Right atrium auricular region (tissue), 2 donors: ENCODE results near the gene ZNF280C. TPM values are rescaled to one million over a fixed set of nuclear protein-coding genes. Genes with fewer than 3 reads are reported as not detected.

Experiments used
- DNase-seq: peaks from one replicate; pipeline ENCODE4 v3.0.0-alpha.2; 2019; ENCODE audit warnings: low spot score
- H3K27ac ChIP-seq, 2 donors: fragments of 200-600 bp; sonication (generic); 1 replicate in 1 of 2; 2 replicates in 1 of 2; pipeline ENCODE4 v1.5.1; 2016 to 2019
- H3K27me3 ChIP-seq, 2 donors: fragments of 200-600 bp; sonication (generic); one replicate each; pipeline versions ENCODE4 v1.5.1 to v1.6.0; 2017 to 2019
- H3K36me3 ChIP-seq: fragments of 200-600 bp; sonication (generic); one replicate; pipeline ENCODE4 v1.5.1; 2016
- H3K4me1 ChIP-seq, 2 donors: fragments of 200-600 bp; sonication (generic); one replicate each; pipeline versions ENCODE4 v1.5.1 to v1.6.0; 2017 to 2019
- H3K4me3 ChIP-seq, 2 donors: fragments of 200-600 bp; sonication (generic); 1 replicate in 1 of 2; 2 replicates in 1 of 2; pipeline ENCODE4 v1.5.1; 2017 to 2019; ENCODE audit warnings: mild to moderate bottlenecking in 1 of 2, moderate library complexity in 1 of 2
- H3K9me3 ChIP-seq, 2 donors: fragments of 200-600 bp; sonication (generic); one replicate each; pipeline ENCODE4 v1.5.1; 2019
- total RNA-seq, 2 donors: library from RNA; depleted of rRNA; stranded (reverse); fragments of >200 nt; gene quantifications; one replicate each; pipeline ENCODE4 v1.1.0, GENCODE V29; 2016
- TF ChIP-seq, protein P1 (sequence below), 2 donors: fragments of 200-600 bp; sonication (generic); IDR thresholded peaks; one replicate each; pipeline ENCODE4 v1.5.1; 2019; ENCODE audit warnings: antibody characterized with exemption in 2 of 2

The ZNF280C gene
- total RNA-seq, 2 donors from 2014 or later: 2.3 to 2.5 TPM

DNA sequence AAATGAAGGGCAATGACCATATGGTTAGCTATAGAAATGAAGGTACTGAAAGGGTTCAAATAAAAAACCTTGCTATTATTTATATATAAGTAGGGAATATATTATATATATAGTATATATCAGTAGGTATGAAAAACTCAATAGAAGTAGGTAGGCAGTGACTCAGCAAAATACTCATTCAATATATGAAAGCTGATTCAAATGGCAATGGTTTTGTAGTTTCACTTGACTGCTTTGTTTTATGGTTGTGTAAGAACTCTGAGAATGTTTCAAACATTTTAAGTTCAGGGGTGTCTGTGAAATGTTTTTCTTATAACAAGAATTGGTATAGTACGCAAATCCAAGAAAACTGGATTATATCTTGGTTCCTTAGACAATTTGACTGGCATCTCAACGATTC lies 4.1 kb downstream of the ZNF280C start:
- H3K36me3 ChIP-seq: no peaks in the 10 kb centered on the region
- DNase-seq: no peak
- H3K9me3 ChIP-seq: no peaks in the 10 kb centered on the region

GRCh38 chrX:130263016-130263415 lies 5.7 kb downstream of the ZNF280C start:
- no peak for DNase-seq
- Histone ChIP-seq H3K27ac (no peak overlapping the region), H3K27me3 (no peaks in the 10 kb centered on the region), H3K9me3 (no peaks in the 10 kb centered on the region), H3K4me1 (no peaks in the 10 kb centered on the region), H3K4me3 (no peak overlapping the region), H3K36me3 (no peaks in the 10 kb centered on the region)
- TF ChIP-seq, protein P1, sequence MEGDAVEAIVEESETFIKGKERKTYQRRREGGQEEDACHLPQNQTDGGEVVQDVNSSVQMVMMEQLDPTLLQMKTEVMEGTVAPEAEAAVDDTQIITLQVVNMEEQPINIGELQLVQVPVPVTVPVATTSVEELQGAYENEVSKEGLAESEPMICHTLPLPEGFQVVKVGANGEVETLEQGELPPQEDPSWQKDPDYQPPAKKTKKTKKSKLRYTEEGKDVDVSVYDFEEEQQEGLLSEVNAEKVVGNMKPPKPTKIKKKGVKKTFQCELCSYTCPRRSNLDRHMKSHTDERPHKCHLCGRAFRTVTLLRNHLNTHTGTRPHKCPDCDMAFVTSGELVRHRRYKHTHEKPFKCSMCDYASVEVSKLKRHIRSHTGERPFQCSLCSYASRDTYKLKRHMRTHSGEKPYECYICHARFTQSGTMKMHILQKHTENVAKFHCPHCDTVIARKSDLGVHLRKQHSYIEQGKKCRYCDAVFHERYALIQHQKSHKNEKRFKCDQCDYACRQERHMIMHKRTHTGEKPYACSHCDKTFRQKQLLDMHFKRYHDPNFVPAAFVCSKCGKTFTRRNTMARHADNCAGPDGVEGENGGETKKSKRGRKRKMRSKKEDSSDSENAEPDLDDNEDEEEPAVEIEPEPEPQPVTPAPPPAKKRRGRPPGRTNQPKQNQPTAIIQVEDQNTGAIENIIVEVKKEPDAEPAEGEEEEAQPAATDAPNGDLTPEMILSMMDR (IDR thresholded peaks at IDR 0.05): no peak

More for the DNA sequence above, 4.1 kb downstream of the ZNF280C start:
- Histone ChIP-seq H3K4me1 (no peaks in the 10 kb centered on the region), H3K27me3 (no peaks in the 10 kb centered on the region), H3K4me3 (no peak overlapping the region), H3K27ac (no peak overlapping the region)
- TF ChIP-seq, protein P1 (IDR thresholded peaks at IDR 0.05): no peak

- Histone ChIP-seq H3K36me3 (no peaks in the 10 kb centered on the region), H3K9me3 (no peaks in the 10 kb centered on the region), H3K27me3 (no peaks in the 10 kb centered on the region), H3K27ac (no peak overlapping the region), H3K4me3 (no peak overlapping the region), H3K4me1 (no peaks in the 10 kb centered on the region)
- DNase-seq: no peak
- TF ChIP-seq, protein P1 (IDR thresholded peaks at IDR 0.05): no peak
Measured at GRCh38 chrX:130262231-130262630, 6.5 kb downstream of the ZNF280C start.

DNA sequence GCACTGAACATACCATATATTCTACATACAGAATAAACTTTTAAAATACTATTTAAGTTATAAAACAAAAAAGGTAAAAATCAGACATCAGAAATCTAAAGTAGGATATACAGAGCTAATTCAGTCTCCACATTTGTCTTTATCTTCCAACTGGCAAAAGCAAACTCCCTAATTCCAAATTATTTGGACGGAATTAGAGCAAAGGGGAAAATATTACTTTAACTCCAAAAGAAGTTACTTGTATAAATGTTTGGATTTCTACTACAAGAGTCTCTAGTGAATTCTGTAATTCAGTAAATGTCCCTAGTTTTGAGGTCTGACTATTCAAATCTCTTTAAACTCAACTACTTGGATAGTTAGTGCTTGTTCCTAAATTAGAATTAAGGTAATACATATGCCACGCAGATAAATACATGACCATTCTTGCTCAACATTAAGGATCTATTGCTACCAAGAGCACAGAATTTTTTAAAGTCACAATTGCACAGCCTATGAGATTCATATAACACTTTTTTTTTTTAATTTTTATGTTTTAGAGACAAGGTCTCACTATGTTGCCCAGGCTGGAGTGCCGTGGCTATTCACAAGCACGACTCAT lies 7.3 kb downstream of the ZNF280C start:
- Histone ChIP-seq H3K36me3 (no peaks in the 10 kb centered on the region), H3K4me1 (no peaks in the 10 kb centered on the region), H3K9me3 (no peaks in the 10 kb centered on the region), H3K27me3 (no peaks in the 10 kb centered on the region), H3K27ac (no peak overlapping the region), H3K4me3 (no peak overlapping the region)
- TF ChIP-seq, protein P1 (IDR thresholded peaks at IDR 0.05): no peak
- DNase-seq: no peak

DNA sequence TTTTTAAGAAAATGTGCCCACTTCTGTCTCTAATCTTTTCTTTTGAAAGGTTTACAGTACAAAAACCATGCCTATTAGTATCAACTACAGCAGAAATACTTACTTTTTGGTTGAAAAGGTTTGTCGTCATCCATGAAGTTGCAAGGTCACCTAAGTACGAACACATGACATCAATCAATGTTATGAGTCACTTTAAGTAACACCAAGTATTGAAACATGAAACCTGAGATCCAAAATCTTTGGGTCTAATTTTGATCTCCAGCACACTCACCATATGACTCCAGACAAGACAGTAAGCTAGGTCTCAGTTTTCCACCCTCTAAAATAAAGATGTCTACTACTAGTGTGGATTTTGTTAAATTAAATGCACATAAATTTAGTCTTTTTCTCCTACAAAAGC lies 8.4 kb downstream of the ZNF280C start:
- Histone ChIP-seq H3K9me3 (no peaks in the 10 kb centered on the region), H3K4me1 (no peaks in the 10 kb centered on the region), H3K27me3 (no peaks in the 10 kb centered on the region), H3K4me3 (no peak overlapping the region), H3K27ac (no peak overlapping the region), H3K36me3 (no peaks in the 10 kb centered on the region)
- TF ChIP-seq, protein P1 (IDR thresholded peaks at IDR 0.05): no peak
- no peak for DNase-seq

DNA sequence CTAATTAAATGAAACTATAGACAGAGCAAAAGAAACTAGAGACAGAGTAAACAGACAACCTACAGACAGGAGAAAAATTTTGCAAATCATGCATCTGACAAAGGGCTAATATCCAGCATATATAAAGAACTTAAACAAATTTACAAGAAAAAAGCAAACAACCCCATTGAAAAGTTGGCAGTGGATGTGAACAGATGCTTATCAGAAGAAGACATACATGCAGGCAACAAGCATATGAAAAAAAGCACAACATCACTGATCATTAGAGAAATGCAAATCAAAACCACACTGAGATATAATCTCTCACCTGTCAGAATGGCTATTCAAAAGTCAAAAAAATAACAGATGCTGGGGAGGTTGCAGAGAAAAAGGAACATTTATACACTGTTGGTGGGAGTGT lies 14.8 kb downstream of the ZNF280C start:
- H3K27ac ChIP-seq: no peak overlapping the region
- no peaks in the 10 kb centered on the region for H3K36me3 ChIP-seq
- H3K9me3 ChIP-seq: no peaks in the 10 kb centered on the region
- no peak overlapping the region for H3K4me3 ChIP-seq
- DNase-seq: no peak
- no peaks in the 10 kb centered on the region for H3K27me3 ChIP-seq
- TF ChIP-seq, protein P1 (IDR thresholded peaks at IDR 0.05): no peak
- H3K4me1 ChIP-seq: no peaks in the 10 kb centered on the region
